ENCODE data around the gene GTPBP3.

The GTPBP3 gene

DNA sequence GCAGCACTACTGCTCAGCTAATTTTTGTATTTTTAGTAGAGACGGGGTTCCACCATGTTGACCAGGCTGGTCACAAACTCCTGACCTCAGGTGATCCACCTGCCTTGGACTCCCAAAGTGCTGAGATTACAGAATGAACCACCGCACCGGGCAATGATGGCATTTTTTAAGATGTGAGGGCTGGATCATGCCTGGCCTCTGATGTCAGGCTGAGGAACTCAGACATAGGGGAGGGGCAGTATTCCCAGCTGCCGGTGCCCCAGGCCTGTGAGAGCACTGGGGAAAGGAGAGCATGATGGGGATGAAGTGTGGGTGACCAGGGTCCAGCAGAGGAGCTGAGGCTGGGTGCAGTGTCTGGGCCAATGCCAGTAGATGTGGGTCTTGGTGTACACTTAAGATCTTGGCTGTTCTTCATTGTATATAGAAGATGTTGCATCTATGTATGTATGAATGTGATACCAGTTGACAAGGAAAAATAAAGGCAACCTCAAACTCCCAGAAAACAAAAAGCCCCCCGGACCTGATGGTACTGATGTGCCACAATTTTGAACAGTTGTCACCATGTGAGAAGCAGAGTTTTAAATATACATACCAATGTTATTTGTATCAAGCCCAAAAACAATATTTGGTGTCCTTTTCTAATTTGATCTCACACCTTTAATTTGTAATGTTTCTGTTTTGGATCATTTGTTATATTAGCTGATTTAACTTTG lies 43.2 kb downstream of the GTPBP3 start:
- no peak for DNase-seq (ENCODE audit: low read depth in 2 of 2)

DNA sequence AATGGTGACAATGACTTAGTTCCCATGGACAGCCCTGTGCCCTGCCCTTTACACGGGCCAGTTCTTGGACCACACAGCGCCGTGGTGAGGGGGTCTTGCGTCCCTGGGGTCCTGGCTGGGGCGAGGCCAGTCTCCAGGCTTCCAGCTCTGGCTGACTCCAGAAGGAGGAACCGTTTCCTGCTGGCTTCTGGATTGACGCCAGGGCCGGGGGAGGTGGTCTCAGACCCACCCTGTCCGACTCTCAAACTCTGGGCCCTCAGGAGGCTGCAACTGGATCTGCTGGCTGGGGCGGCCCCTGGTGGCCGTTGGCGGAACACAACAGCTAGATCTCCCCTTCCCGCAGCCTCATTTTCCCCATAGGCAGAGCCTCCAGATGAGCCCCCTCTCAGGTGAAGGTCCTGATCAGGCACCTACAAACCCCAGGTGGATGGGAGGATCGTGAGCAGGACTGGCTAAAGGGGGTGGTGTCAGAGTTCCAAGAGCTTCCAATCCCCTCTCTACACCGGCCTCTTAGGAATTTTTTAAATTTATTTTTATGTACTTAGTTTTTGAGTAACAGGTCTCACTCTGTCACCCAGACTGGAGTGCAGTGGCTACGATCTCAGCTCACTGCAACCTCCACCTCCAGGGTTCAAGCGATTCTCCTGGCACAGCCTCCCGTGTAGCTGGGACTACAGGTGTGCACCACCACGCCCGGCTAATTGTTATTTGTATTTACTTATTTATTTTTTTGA lies 48.7 kb downstream of the GTPBP3 start:
- DNase-seq (ENCODE audit: low read depth in 2 of 2), result no peak

DNA sequence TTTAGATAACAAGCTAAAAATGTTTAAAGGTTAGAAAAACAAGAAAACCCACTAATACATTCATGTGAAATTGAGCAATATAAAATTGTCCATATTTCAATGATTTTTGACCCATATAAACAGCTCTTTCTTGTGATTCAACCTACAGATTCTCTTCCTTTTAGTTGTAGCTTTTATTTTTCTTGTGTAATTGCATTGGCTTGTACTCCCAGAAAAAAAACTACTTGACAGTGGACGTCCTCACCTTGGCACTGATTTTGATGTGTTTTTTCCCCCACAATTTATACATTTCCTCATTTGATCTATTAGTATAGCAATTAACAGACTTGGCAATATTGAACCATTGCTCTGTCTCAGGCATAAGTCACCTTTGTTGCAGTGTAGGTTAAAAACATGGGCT lies 51.9 kb downstream of the GTPBP3 start:
- no peak for DNase-seq (ENCODE audit: low read depth in 2 of 2)

DNA sequence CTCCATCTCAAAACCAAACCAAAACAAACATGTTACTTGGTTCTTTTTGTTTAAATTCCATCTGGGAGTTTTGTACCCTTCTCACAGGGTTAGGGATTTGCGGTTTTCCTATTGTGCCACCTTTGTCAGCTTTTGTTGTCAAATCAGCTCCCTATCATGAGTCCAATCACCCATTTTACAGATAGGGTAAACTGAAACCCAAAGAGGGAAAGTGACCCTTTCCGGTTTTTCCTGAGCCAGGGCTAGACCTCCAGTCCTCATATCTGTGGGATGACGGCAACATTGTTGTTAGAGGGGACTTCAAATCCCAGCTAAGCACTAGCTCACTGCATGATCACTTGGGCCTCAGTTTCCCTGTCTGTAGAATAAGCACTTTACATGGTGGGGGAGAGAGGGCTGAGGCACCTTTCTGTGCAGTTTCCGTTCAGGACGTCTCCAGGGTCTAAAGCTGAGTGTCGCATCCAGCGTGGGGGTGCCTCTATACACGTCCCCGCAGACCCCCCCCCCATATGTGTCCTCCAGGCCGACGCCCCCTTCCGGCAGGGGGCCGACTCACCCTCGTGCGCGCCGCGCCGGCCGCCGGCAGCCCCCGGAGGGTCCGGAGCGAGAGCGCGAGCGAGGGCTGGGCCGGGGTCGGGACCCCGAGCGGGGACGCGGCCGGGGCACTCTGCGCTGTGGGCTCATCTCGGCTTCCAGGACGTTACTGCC lies 52.8 kb downstream of the GTPBP3 start:
- DNase-seq (ENCODE audit: low read depth in 2 of 2), result no peak

DNA sequence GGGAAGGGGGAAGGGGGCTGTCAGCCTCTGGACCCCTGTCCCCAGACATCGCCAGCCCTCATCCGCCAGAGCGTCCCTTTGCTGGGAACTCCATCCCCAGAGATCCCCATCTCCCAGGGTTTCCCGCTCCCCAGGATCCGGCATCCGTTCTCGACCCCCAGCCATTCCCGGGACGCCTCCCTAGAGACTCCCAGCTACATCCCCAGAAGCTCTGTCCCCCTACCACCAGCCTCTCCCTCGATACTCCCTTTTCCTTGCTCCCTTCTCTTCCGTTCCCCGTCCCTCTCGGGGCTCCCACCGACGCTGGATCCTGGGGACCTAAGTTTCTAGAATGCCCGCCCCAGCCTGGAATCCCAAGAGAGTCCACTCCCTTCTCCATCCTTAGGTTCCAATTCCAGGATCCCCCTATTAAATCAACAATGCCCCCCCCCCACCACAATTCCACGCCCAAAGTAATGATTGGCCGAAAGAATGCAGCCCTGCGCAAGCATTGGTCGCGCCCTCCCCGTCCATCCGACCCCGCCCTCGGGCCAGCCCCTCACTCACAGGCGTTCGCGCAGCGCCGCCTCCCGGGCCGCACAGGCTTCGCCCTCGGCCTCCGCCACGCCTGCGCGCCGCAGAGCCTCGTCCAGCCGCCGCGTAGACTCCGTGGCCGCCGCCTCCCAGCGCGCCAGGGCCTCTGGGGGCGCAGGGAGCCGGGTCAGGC lies 53.5 kb downstream of the GTPBP3 start:
- peak; percentile 75 to 76 for DNase-seq (ENCODE audit: low read depth in 2 of 2)

DNA sequence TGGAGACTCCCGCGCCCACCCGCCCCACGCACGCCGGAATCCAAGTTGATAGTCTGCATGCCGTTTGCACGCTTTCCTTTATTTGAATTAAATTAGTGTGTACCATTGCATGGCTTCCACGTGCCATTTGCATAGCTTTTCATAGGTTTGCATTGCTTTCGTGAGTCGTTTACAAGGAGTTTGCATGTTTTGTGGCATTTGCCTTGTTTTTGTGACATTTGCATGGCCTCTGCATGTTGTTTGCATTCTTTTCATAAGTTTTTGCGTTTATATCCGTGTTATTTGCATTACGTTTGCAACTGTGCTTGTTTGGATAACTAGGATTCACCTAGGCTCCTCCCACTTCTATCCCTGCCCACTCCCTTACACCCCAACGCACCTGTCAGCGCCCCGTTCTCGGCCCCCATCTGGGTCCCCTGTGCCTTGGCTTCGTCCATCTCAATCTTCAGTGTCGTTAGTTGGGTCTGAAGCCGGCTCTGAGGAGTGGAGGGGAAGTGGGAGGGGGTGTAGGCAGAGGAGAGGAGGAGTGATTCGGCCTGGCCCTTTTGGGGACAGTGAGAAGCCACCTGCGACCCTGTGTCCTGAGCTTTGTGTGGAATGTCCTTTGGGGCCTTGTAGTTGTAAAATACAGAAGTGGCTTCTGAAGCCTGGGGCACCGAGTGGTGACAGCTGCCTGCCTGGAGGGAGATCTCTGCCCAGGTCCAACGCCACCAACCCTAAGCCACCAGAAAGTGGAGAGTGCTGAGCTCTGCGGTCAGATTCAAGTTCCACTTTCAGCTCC lies 54.2 kb downstream of the GTPBP3 start:
- DNase-seq (ENCODE audit: low read depth in 2 of 2), result no peak
